Right hindlimb (tissue), 1 donor: Measurements from ENCODE around the gene RASAL1.

ENCODE experiments used
- DNase-seq: peaks from one replicate; pipeline ENCODE4 v3.0.0-alpha.2; 2018

The RASAL1 gene

DNA sequence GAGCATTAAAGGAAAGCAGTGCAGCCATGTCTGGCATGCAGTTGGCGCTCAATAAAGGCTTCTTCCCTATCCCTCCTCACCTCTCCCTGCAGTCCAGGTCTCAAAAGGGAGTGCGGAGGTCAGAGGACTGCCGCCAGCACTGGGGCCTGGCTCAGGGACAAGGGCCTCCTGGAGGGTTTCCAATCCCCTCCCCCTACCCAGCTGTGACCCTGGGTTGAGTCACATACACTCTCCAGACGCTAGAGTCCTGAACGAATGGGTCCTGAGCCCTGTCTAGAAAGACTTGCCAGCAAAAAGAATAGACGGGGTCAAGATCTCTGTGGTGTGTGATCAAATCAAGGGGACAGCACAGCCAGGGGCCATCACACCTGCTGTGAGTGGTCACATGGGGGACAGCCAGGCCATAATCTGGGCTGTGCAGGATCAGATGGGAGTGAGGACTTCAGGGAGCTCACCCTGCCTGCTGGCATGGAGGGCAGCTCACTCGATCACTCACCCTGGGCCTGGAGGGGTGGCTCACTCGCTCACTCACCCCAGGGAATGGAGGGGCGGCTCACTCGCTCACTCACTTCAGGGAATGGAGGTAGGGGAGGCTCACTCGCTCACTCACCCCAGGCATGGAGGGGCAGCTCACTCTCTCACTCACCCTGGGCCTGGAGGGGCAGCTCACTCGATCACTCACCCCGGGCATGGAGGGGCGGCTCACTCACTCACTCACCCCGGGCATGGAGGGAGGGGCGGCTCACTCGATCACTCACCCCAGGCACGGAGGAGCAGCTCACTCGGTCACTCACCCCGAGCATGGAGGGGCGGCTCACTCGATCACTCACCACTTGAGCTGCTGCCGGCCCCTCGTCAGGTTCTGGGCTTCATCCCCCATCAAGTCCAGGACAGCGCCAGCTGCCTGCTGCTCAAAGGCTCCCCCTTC is 26.8 kb upstream of the RASAL1 start:
- DNase-seq: no peak

DNA sequence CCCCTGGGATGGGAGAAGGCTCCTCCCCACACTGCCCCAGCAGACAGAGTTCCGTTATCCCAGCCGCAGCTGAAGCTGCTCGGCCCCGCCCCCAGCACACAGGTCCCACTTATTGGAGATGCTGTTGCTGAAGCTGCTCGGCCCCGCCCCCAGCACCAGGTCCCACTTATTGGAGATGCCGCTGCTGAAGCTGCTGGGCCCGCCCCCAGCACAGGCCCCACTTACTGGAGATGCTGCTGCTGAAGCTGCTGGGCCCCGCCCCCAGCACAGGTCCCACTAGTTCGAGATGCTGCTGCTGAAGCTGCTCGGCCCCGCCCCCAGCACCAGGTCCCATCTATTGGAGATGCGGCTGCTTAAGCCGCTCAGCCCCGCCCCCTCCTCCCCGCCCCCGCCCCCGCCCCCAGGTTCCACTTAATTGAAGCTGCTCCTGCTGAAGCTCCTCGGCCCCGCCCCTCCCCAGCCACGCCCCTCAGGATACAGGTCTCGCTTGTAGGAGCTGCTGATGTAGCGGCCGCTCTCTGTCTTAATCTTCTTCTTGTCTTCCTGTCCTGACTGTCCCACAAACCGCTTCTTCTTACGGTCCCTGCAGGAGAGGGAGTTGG is 26.0 kb upstream of the RASAL1 start:
- DNase-seq: no peak

DNA sequence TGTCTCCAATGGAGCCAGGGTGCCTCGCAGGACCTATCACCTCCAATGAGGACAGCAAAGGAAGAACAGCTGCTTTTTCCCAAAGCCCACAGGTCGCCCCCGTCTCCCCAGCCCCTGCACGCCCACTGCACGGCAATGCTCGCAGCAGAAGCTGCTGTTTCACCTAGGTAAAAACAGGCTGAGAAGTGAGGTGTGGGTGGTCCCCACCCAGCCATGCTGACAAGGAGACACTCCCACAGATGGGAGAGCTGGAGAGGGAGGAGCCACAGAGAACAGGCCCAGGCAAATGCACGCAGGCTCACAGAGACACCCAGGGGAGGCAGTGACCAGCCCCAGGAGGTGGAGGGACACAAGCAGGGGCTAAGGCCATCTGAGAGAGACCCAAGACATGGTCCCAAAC is 24.4 kb upstream of the RASAL1 start:
- DNase-seq: no peak

DNA sequence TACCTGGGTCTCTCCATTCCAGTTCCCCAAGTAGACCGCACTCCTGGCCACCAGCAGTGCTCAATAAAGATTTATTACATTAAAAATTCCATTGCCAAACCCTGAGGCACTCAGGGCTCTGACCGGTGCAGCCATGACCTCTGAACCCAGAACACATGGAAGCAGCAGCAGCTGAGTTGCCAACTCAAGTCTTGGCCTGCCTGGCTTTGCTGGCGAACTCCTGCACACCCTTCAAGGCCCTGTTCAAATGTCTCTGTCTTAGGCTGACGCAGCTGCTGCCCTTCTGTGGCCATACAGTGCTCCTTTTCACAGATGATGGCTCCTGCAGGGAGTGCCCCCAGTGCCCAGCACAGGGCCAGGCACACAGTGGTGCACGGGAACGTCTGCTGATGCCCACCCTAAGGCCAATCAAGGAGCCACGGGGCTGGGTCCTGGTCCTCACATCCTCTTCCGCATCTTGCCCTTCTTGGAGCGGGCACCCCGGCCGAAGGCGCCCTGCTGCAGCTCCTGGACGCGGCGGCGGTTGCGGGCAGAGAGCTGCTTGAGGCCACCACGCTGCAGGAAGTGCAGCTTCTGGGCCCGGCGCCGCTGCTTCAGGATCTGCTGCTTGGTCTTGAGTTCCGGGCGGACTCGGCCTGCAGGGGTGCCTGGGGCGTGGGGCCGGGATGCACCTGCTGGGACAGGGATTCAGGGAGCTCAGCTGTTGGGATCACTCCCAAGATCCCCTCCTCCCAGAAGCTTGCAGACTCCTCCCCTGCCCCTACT is 23.1 kb upstream of the RASAL1 start:
- no peak for DNase-seq

DNA sequence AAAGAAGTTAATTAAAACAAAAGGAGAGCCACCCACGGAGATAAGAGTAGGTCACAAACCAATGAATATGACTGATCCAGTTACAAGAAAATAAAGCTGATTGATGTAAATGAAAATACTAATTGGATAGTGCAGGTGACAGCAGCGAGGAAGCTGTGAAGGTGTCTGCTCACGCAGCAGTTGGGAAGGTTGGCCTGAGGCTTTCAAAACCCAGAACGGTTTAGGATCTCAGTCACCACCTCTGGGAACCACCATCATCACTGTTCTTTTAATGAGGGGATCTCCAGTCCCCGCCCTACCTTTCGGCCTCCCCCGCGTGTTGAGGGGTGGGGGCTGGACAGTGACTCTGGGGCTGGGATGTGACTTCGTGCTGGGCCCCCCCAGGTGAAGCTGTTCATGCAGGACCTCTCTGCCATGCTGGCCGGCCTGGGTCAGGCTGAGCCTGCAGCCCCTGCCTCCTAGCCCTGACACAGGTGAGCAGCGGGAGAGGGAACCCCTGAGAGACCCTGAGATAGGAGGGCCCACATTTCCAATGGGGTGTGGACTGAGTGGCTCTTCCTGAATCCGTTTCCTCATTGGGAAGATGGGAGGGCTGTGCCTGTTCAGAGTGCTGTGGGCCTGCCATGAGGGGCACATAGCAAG is 21.8 kb upstream of the RASAL1 start:
- no peak for DNase-seq

DNA sequence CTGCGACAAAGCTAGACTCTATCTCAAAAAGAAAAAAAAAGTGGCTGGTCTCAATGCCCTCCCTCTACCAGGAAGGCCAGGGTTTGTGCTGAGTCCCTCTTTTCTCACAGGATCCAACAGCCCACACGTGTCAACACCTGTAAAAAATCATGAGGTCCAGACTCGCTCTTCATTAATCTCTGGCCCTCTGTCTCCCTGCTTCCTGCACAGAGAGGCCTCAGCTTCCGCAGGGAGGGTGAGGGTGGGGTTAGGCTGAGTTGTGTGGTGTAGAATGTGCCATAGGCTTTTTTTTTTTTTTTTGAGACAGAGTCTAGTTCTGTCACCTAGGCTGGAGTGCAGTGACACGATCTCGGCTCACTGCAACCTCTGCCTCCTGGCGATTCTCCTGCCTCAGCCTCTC is 20.1 kb upstream of the RASAL1 start:
- no peak for DNase-seq

GRCh38 chr12:113155060-113155459 is 19.5 kb upstream of the RASAL1 start:
- no peak for DNase-seq

DNA sequence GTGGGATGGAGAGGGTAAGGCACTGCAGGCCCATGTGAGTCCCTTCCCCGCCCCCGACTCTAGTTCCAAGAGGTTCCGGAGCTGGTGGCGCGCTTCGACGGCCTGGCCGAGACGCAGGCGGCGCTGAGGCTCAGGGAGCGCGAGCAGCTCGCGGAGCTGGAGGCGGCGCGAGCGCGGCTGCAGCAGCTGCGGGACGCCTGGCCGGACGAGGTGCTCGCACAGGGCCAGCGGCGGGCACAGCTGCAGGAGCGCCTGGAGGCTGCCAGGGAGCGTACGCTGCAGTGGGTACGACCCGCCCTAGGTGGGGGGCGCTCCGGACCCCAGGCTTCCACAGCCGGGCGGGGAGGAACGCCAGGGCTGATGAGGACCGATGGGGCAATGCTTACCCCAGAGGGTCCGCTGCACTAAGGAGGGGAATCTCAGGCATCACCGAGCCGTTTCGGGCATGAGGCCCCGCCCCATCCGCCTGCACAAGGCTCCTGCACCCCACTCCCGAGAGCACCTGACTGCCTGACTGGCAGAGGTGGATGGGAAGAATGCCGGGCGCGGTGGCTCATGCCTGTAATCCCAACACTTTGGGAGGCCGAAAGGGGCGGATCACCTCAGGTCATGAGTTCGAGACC is 18.9 kb upstream of the RASAL1 start:
- peak; percentile 49 for DNase-seq

GRCh38 chr12:113152835-113153814 is 17.6 kb upstream of the RASAL1 start:
- peak; percentile 69 for DNase-seq

- DNase-seq: no peak
These were observed 16.8 kb upstream of the RASAL1 start for GRCh38 chr12:113152196-113152834.

GRCh38 chr12:113151655-113152054 is 16.1 kb upstream of the RASAL1 start:
- DNase-seq: no peak

DNA sequence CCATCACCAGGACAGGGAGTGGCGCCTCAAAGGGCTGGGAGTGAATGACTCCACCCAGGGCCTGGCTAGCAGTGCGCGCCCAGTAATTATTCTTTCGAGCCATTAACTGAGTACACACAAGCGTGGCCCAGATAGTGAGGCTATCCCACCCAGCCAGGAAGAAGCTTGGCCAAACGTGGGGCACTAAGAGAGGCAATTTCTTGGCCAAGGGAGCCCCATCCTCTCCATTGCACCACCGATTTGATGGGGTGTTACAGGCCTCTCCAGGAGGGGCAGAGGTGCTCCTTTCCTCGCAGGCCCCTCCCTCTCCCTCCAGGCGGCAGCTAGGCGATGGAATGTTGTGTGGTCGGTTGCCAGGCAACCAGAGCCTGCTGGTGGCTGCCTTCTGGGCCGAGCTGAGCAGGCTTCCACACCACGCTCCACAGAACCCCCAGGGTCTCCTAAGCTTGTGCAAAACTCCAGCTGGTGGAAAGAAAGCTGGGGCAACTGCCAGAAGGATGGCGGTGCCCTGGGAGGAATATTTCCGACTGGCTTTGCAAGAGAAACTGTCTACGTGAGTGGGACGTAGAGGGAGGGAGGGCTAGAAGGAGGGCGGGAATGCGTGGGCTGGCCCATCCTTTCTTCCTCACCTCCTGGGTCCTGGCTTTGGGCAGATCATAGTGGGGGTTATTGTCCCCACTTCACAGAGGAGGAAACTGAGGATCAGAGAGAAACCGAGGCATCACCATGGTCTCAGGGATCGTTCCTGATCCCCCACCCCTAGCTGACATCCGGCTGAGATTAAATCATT is 14.0 kb upstream of the RASAL1 start, which contains the start of gene CFAP73:
TSS of gene CFAP73 (plus strand) at position 364 of the 790 bp plus-strand sequence. CDS start at position 498, 134 bp downstream.
- peak; percentile 88 for DNase-seq

GRCh38 chr12:113146999-113147398 is 11.4 kb upstream of the RASAL1 start:
- DNase-seq: no peak

- DNase-seq: no peak
These were observed 10.4 kb upstream of the RASAL1 start for GRCh38 chr12:113145720-113146551.

DNA sequence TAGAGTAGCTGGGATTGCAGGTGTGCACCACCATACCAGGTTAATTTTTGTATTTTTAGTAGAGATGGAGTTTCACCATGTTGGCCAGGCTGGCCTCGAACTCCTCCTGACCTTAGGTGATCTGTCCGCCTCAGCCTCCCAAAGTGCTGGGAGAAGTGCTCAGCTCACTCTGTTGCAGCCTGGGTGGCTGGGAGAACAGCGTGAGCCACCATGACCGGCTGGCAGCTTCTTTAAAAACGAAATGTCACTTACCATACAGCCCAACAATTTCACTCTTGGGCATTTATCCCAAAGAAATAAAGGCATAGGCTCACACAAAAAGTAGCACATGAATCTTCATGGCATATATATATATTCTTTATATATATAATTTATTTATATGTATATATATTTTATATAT is 9.2 kb upstream of the RASAL1 start:
- DNase-seq: no peak

GRCh38 chr12:113143959-113144358 is 8.4 kb upstream of the RASAL1 start:
- DNase-seq: no peak

DNA sequence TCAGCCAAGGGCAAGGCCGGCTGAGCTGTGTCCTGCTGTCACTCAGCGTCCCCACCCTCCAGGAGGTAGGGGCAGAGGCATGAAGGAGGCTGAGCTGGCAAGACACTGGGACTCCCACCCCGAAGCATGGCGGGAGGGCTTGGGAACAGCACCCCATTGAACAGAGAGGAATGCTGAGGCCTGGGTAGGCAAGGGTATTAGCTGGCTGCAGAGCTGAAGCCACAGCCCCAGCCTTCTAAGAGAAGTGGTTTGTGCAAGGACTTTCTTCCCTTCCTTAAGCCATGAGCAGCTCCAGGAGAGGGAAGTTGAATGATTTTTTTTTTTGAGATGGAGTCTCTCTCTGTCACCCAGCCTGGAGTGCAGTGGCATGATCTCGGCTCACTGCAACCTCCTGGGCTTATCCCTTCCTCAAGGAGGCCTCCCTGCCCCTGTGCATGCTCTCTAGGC is 7.3 kb upstream of the RASAL1 start:
- DNase-seq: no peak

DNA sequence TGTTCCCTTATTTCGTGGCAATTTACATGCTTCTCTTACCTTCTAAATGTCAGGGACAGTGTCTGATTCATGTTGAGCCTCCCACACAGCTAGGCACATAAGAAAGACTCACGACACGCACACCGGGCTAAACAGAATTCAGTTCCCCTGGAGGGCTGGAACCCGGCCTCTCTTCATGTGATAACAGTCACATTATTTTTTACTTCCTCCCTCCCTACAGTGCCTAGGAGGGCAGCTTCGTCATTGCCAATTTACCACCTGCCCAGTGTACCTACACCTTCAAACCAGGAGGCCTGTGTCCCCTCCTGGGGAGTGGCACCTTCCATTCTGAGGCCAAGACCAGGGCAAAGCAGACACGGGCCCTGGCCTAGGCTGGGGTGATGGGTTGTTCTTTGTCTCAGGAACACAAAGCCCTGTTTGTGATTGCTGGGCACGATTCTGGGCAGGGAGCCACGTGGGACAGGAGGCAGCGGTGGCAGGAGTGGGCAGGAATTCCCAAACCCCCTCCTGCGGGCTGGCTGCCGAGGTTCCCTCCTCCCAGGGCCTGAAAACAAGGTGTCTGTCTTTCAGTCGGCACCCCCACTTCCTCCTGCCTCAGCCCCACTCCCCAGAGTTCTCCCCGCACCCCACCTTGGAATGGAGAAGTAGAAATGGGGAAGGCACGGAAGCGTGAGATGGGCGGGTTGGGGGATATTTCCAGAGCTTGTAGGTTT is 6.8 kb upstream of the RASAL1 start:
- no peak for DNase-seq
